ENCODE results near the gene TMED8. TPM values are rescaled to one million over a fixed set of nuclear protein-coding genes. Genes with fewer than 3 reads are reported as not detected.

Gene TMED8
- total RNA-seq, 1 donor from 2014 or later = 10.4 TPM

- no peaks in the 10 kb centered on the region for H3K36me3 Mint-ChIP-seq (ENCODE audit: low read depth)
- H3K9me3 Mint-ChIP-seq (ENCODE audit: low read depth) = no peaks in the 10 kb centered on the region
- no peak for TF ChIP-seq CTCF (IDR thresholded peaks at IDR 0.05)
- no peaks in the 10 kb centered on the region for H3K27me3 Mint-ChIP-seq (ENCODE audit: low read depth)
- no peak overlapping the region for H3K27ac Mint-ChIP-seq (ENCODE audit: unreplicated experiment)
- H3K4me1 Mint-ChIP-seq (ENCODE audit: low read depth) = peaks cover 63% of the 10 kb centered on the region
- no peak for DNase-seq (ENCODE audit: low spot score)
- no peak overlapping the region for H3K4me3 Mint-ChIP-seq (ENCODE audit: unreplicated experiment)
These were observed 67.8 kb downstream of the TMED8 start for GRCh38 chr14:77309131-77309530.

- H3K27me3 Mint-ChIP-seq (ENCODE audit: low read depth) = no peaks in the 10 kb centered on the region
- H3K36me3 Mint-ChIP-seq (ENCODE audit: low read depth) = peaks cover 2% of the 10 kb centered on the region
- no peaks in the 10 kb centered on the region for H3K9me3 Mint-ChIP-seq (ENCODE audit: low read depth)
- peak overlapping the region; percentile 52 for H3K4me3 Mint-ChIP-seq (ENCODE audit: unreplicated experiment)
- peak overlapping the region; percentile 94 for H3K27ac Mint-ChIP-seq (ENCODE audit: unreplicated experiment)
- DNase-seq (ENCODE audit: low spot score) = no peak
- H3K4me1 Mint-ChIP-seq (ENCODE audit: low read depth) = peaks cover 67% of the 10 kb centered on the region
- TF ChIP-seq CTCF (IDR thresholded peaks at IDR 0.05) = no peak
These were observed 69.9 kb downstream of the TMED8 start for GRCh38 chr14:77306851-77307496.

- H3K27me3 Mint-ChIP-seq (ENCODE audit: low read depth) = no peaks in the 10 kb centered on the region
- H3K27ac Mint-ChIP-seq (ENCODE audit: unreplicated experiment) = peak overlapping the region; percentile 94
- H3K4me3 Mint-ChIP-seq (ENCODE audit: unreplicated experiment) = peak overlapping the region; percentile 52
- no peaks in the 10 kb centered on the region for H3K9me3 Mint-ChIP-seq (ENCODE audit: low read depth)
- H3K36me3 Mint-ChIP-seq (ENCODE audit: low read depth) = peaks cover 2% of the 10 kb centered on the region
- no peak for TF ChIP-seq CTCF (IDR thresholded peaks at IDR 0.05)
- DNase-seq (ENCODE audit: low spot score) = no peak
- H3K4me1 Mint-ChIP-seq (ENCODE audit: low read depth) = peaks cover 69% of the 10 kb centered on the region
These were observed 70.5 kb downstream of the TMED8 start for GRCh38 chr14:77306416-77306815.

- peaks cover 77% of the 10 kb centered on the region for H3K4me1 Mint-ChIP-seq (ENCODE audit: low read depth)
- no peaks in the 10 kb centered on the region for H3K27me3 Mint-ChIP-seq (ENCODE audit: low read depth)
- DNase-seq (ENCODE audit: low spot score) = no peak
- peaks cover 2% of the 10 kb centered on the region for H3K36me3 Mint-ChIP-seq (ENCODE audit: low read depth)
- no peaks in the 10 kb centered on the region for H3K9me3 Mint-ChIP-seq (ENCODE audit: low read depth)
- no peak overlapping the region for H3K4me3 Mint-ChIP-seq (ENCODE audit: unreplicated experiment)
- H3K27ac Mint-ChIP-seq (ENCODE audit: unreplicated experiment) = peak overlapping the region; percentile 94
- no peak for TF ChIP-seq CTCF (IDR thresholded peaks at IDR 0.05)
These were observed 71.2 kb downstream of the TMED8 start for GRCh38 chr14:77305696-77306095.

DNA sequence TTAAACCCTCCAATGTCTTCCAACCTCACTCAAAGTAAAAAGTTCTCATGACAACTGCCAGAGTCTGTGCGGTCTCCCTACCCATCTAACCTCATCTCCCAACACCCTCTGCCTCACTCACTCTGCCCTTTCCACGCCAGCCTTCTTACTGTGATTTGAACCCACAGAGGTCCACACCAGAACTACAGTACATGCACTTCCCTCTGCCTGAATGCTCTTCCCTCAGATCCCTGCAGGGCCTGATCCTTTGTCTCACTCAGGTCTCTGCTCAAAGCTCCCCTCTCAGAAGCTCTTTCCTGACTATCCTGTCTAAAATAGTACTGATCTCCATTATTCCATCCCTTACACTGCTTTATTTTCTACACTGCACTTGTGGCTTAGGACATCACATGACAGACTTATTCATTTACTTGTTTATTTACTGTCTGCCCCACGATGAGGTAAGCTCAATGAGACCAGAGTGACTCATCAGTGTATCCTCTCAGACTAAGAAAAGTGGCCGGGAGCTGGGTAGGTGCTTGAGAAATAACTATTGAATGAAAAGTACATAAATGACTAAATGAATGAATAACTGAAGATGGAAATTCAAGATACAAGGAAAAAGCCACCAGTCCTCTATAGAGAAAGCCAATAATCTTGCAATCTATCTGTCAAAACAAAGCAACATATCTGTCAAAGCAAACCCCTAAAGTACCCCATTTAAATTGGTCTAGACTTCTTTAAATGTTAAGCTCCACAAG, 73.3 kb downstream of the TMED8 start:
- Mint-ChIP-seq H3K27me3 (ENCODE audit: low read depth) (no peaks in the 10 kb centered on the region), H3K4me3 (ENCODE audit: unreplicated experiment) (peak overlapping the region; percentile 8), H3K9me3 (ENCODE audit: low read depth) (no peaks in the 10 kb centered on the region), H3K4me1 (ENCODE audit: low read depth) (peaks cover 70% of the 10 kb centered on the region), H3K27ac (ENCODE audit: unreplicated experiment) (peak overlapping the region; percentile 98), H3K36me3 (ENCODE audit: low read depth) (peaks cover 4% of the 10 kb centered on the region)
- DNase-seq (ENCODE audit: low spot score) = no peak
- no peak for TF ChIP-seq CTCF (IDR thresholded peaks at IDR 0.05)

Data from chondrocyte (in vitro differentiated cells).